Upper lobe of left lung (tissue), 4 donors: ENCODE data around the gene RNF207.

Experiments
- CTCF ChIP-seq, 6 experiments: fragments of 450-650 bp in 4 of 6; fragments of 200-600 bp in 2 of 6; sonication (generic) in 2 of 6; IDR thresholded peaks; one replicate each; pipeline ENCODE4 v1.5.1; 2016 to 2019; ENCODE audit warnings: antibody characterized with exemption in 6 of 6
- EP300 ChIP-seq, 4 donors: sonication (generic); formaldehyde crosslinking; IDR thresholded peaks; one replicate each; pipeline ENCODE4 v1.5.1; 2017; ENCODE audit warnings: antibody characterized with exemption in 4 of 4, control low read depth in 2 of 4
- POLR2A ChIP-seq, 4 donors: fragments of 450-650 bp; IDR thresholded peaks; one replicate each; pipeline ENCODE4 v1.5.1; 2016 to 2017; ENCODE audit warnings: antibody characterized with exemption in 4 of 4, mild to moderate bottlenecking in 2 of 4
- POLR2AphosphoS5 ChIP-seq, 2 donors: sonication (generic); formaldehyde crosslinking; IDR thresholded peaks; one replicate each; pipeline ENCODE4 v1.5.1; 2017; ENCODE audit warnings: antibody characterized with exemption in 2 of 2

- TF ChIP-seq POLR2A (IDR thresholded peaks at IDR 0.05) (no peak), EP300 (IDR thresholded peaks at IDR 0.05) (no peak), CTCF (IDR thresholded peaks at IDR 0.05) (no peak), POLR2AphosphoS5 (IDR thresholded peaks at IDR 0.05) (no peak)
Observed at GRCh38 chr1:6165441-6165985, 40.4 kb upstream of the RNF207 start.
